K562 (cell line): ENCODE results near the gene NEK5. TPM values are rescaled to one million over a fixed set of nuclear protein-coding genes. Genes with fewer than 3 reads are reported as not detected.

Experiments
- ATAC-seq: fragments of 200-7000 bp; cut with Tn5 transposase; 3 replicates; pipeline ENCODE4 v1.9.1; 2020; ENCODE audit warnings: moderate library complexity
- BruUV-seq: library from RNA; stranded (reverse); fragments of 400-500 nt; replicated peaks from 2 replicates; lab custom pipeline; 2021; lab: Mats Ljungman, UMichigan
- CTCF ChIA-PET: fragments of 300-600 bp; formaldehyde crosslinking; extraction: SDS; loops from one replicate; lab custom pipeline; 2021; ENCODE audit warnings: low intra/inter-chr PET ratio; lab: Yijun Ruan, JAX
- POLR2A ChIA-PET: fragments of 300-600, 350-650 bp; sonication (Branson Sonifier 250); formaldehyde crosslinking; extraction: SDS; loops from one replicate; lab custom pipeline; 2021; ENCODE audit warnings: antibody characterized with exemption, inconsistent platforms; lab: Yijun Ruan, JAX
- DNase-seq, 4 experiments: peaks; one replicate each; pipeline versions ENCODE4 v3.0.0 to v3.0.0-alpha.2; 2011 to 2018; ENCODE audit warnings: low spot score in 3 of 4, mixed read lengths in 3 of 4; ENCODE audit errors: extremely low read depth in 1 of 4
- FAIRE-seq: peaks from 2 replicates; lab custom pipeline; 2011; peaks lifted over from hg19 to GRCh38; lab: Jason Lieb, UNC
- H2AFZ ChIP-seq: 2 replicates; pipeline ENCODE4 v1.6.0; 2011; ENCODE audit warnings: low read depth, low read length, control low read depth, inconsistent platforms
- H3K27ac ChIP-seq: fragments of 200-600 bp; 3 replicates; pipeline ENCODE4 v1.8.0; 2011; ENCODE audit warnings: low read depth, mild to moderate bottlenecking, control low read depth, inconsistent platforms, low read length, moderate library complexity, mixed read lengths; ENCODE audit errors: extremely low read depth
- H3K27me3 ChIP-seq, 2 experiments: fragments of 300-600 bp in 1 of 2; 2 replicates in 1 of 2; 3 replicates in 1 of 2; pipeline versions ENCODE4 v1.6.0 to v1.8.0; 2011; ENCODE audit warnings: inconsistent platforms in 2 of 2, low read length in 2 of 2, mild to moderate bottlenecking in 1 of 2, mixed read lengths in 1 of 2, moderate library complexity in 1 of 2; ENCODE audit not compliant: control insufficient read depth in 2 of 2, insufficient read depth in 2 of 2
- H3K36me3 ChIP-seq: fragments of 300-600 bp; 3 replicates; pipeline ENCODE4 v1.8.0; 2011; ENCODE audit warnings: mild to moderate bottlenecking, low read length, inconsistent platforms; ENCODE audit not compliant: control insufficient read depth, insufficient read depth
- H3K4me1 ChIP-seq, 2 experiments: fragments of 200-600 bp in 1 of 2; replicated peaks in 1 of 2; 2 replicates in 1 of 2; 3 replicates in 1 of 2; pipeline versions ENCODE4 v1.5.1 to v1.8.0; 2011; ENCODE audit warnings: inconsistent platforms in 2 of 2, low read length in 2 of 2, mild to moderate bottlenecking in 1 of 2, mixed read lengths in 1 of 2, moderate library complexity in 1 of 2; ENCODE audit not compliant: control insufficient read depth in 2 of 2, insufficient read depth in 2 of 2
- H3K4me2 ChIP-seq: 2 replicates; pipeline ENCODE4 v1.6.1; 2011; ENCODE audit warnings: low read length, control low read depth, inconsistent platforms, mixed read lengths; ENCODE audit not compliant: insufficient read depth
- H3K4me3 ChIP-seq: fragments of 200-600 bp; sonication (generic), shearing (Covaris generic); 2 replicates; pipeline ENCODE4 v1.5.1; 2016; ENCODE audit warnings: control low read depth, inconsistent platforms
- H3K79me2 ChIP-seq: fragments of 200-600 bp; 3 replicates; pipeline ENCODE4 v1.8.0; 2011; ENCODE audit warnings: low read length, inconsistent platforms; ENCODE audit not compliant: control insufficient read depth, insufficient read depth
- H3K9ac ChIP-seq, 2 experiments: 2 replicates each; pipeline versions ENCODE4 v1.6.0 to v1.6.1; 2011; ENCODE audit warnings: low read depth in 2 of 2, low read length in 2 of 2, control low read depth in 1 of 2, inconsistent platforms in 1 of 2, mild to moderate bottlenecking in 1 of 2, mixed read lengths in 1 of 2; ENCODE audit not compliant: insufficient read depth in 1 of 2
- H3K9me1 ChIP-seq: one replicate; pipeline ENCODE4 v1.6.0; 2011; ENCODE audit warnings: inconsistent platforms, mild to moderate bottlenecking, low read length, moderate library complexity; ENCODE audit not compliant: control insufficient read depth, insufficient read depth
- H3K9me3 ChIP-seq: replicated peaks from 2 replicates; pipeline ENCODE4 v1.5.1; 2011; ENCODE audit warnings: low read depth, low read length, inconsistent platforms; ENCODE audit not compliant: control insufficient read depth, insufficient read depth
- H4K20me1 ChIP-seq: replicated peaks from 2 replicates; pipeline ENCODE4 v1.6.1; 2011; ENCODE audit warnings: low read length, inconsistent platforms, mixed read lengths; ENCODE audit not compliant: control insufficient read depth, insufficient read depth
- CC2D1A ChIP-seq: fragments of 450-650 bp; IDR thresholded peaks from 2 replicates; pipeline ENCODE4 v1.6.1; 2017; ENCODE audit warnings: mild to moderate bottlenecking
- CHD2 ChIP-seq: IDR thresholded peaks from 2 replicates; pipeline ENCODE4 v1.6.1; 2011; ENCODE audit warnings: low read depth, low read length
- HOMEZ ChIP-seq: fragments of 250-450 bp; sonication (Bioruptor Pico); IDR thresholded peaks from 2 replicates; pipeline ENCODE4 v1.4.0; 2020; ENCODE audit warnings: mild to moderate bottlenecking, moderate library complexity
- KLF13 ChIP-seq: fragments of 450-650 bp; IDR thresholded peaks from 2 replicates; pipeline ENCODE4 v1.6.1; 2016; ENCODE audit warnings: missing genetic modification characterization, low read depth, mild to moderate bottlenecking, missing compliant biosample characterization, moderate library complexity, borderline replicate concordance
- MAZ ChIP-seq, 2 experiments: fragments of 450-650 bp in 1 of 2; sonication (generic) in 1 of 2; formaldehyde crosslinking; IDR thresholded peaks in 1 of 2; conservative IDR thresholded peaks in 1 of 2; 2 replicates each; pipeline versions ENCODE4 v1.4.0 to v1.5.0; 2020; ENCODE audit warnings: mild to moderate bottlenecking in 1 of 2, missing genetic modification reagents in 1 of 2
- MCM2 ChIP-seq: fragments of 450-650 bp; IDR thresholded peaks from 2 replicates; pipeline ENCODE4 v1.6.1; 2017; ENCODE audit warnings: low read depth, mild to moderate bottlenecking
- SRSF3 ChIP-seq: fragments of 200-400 bp; formaldehyde crosslinking; IDR thresholded peaks from 2 replicates; pipeline ENCODE4 v1.6.1; 2016; ENCODE audit warnings: mild to moderate bottlenecking, low read length, moderate library complexity; ENCODE audit not compliant: insufficient read depth
- ZNF76 ChIP-seq: fragments of 250-450 bp; sonication (Bioruptor Pico); IDR thresholded peaks from 2 replicates; pipeline ENCODE4 v1.4.0; 2020; ENCODE audit warnings: mild to moderate bottlenecking, moderate library complexity, borderline replicate concordance
- ZSCAN29 ChIP-seq: fragments of 450-650 bp; IDR thresholded peaks from 2 replicates; pipeline ENCODE4 v1.6.1; 2017
- in situ Hi-C: fragments of 300-500 bp; cut with MboI; formaldehyde crosslinking; loops from 4 replicates; pipeline ENCODE4 v1.15.0; 2018; ENCODE audit warnings: inconsistent platforms, mixed read lengths
- intact Hi-C: fragments of 100-400 bp; cut with micrococcal nuclease; formaldehyde crosslinking; loops from 2 replicates; pipeline ENCODE4 v1.14.2; 2022
- polyA plus RNA-seq, 8 experiments: library from polyadenylated mRNA; depleted of rRNA in 4 of 8; stranded (reverse) in 5 of 8; unstranded in 3 of 8; fragments of >200 nt; fragmentation: Nextera tagmentation in 2 of 8; fragmentation: Illumina TruSeq in 1 of 8; extraction: Ambion mirVana in 2 of 8; extraction: Trizol in 1 of 8; gene quantifications; 2 replicates each; pipeline versions ENCODE4 v1.2.1 to v1.2.3, GENCODE V29; 2011 to 2014; ENCODE audit warnings: inconsistent platforms in 1 of 8, missing spikeins in 1 of 8
- total RNA-seq, 7 experiments: library from RNA; depleted of rRNA in 6 of 7; stranded (reverse); fragments of >200 nt in 6 of 7; fragmentation: Illumina TruSeq in 2 of 7; extraction: Trizol in 2 of 7; gene quantifications; 2 replicates each; pipeline versions ENCODE4 v1.2.1 to v1.2.3, GENCODE V29; 2011 to 2021; ENCODE audit warnings: low replicate concordance in 1 of 7

Gene NEK5
- total and polyA plus RNA-seq, 9 of the 15 experiments (the other 6 are each of a cell fraction or from before 2014, with no cell fraction given) = 0.09 to 0.44 (median 0.33) TPM

- intact Hi-C loops (no loop called here), in situ Hi-C loops (loop anchor here (25.0 kb wide), 2 partner anchors 693 to 993 kb away; no protein-coding TSS in a partner anchor)
- Histone ChIP-seq H3K4me2 (no peak overlapping the region), H3K4me3 (no peak overlapping the region), H3K9me1 (no peaks in the 10 kb centered on the region), H3K4me1 (peaks cover 17 to 19% of the 10 kb centered on the region in 2 experiments; a peak in 4 of 5 replicates), H3K9me3 (no peaks in the 10 kb centered on the region), H2AFZ (no peak overlapping the region), H4K20me1 (no peaks in the 10 kb centered on the region), H3K27me3 (no peaks in the 10 kb centered on the region), H3K36me3 (no peaks in the 10 kb centered on the region), H3K79me2 (no peaks in the 10 kb centered on the region), H3K9ac (no peak overlapping the region), H3K27ac (no peak overlapping the region)
- FAIRE-seq = no peak
- DNase-seq = no peak
- ChIA-PET POLR2A (interaction anchor here (0.9 to 1.2 kb wide), 2 partner anchors 12 to 875 kb away, joined by 3 read pairs; no protein-coding TSS in a partner anchor), CTCF (no interaction called here)
- no TSS peak for BruUV-seq
- ATAC-seq = no peak
- no peak for TF ChIP-seq KLF13
- TF ChIP-seq HOMEZ (CRISPR knock-in tag) = no peak
- TF ChIP-seq ZNF76 (CRISPR knock-in tag) = no peak
- TF ChIP-seq CC2D1A = no peak
- TF ChIP-seq ZSCAN29 = no peak
- no peak for TF ChIP-seq SRSF3
- no peak for TF ChIP-seq CHD2
- no peak for TF ChIP-seq MCM2
- no peak for TF ChIP-seq MAZ (CRISPR knock-in tag; conservative IDR thresholded peaks at IDR 0.05 in 1 of 2, IDR thresholded peaks at IDR 0.05 in 1 of 2)
- TF ChIP-seq, all 486 proteins: peak for 0
Measured at GRCh38 chr13:52130641-52131040, 1.8 kb upstream of the NEK5 start.
